ENCODE results near the gene PPT2. TPM values are rescaled to one million over a fixed set of nuclear protein-coding genes. Genes with fewer than 3 reads are reported as not detected.
"Not testable (repeated sequence)": the region's sequence is repeated elsewhere in the genome, so short reads cannot be mapped to it uniquely, and the experiment has no call there.

Gene PPT2
- polyA plus RNA-seq, 3 donors: 34.4 to 56.0 (median 44.0) TPM

GRCh38 chr6:32173051-32173727 is 19.2 kb downstream of the PPT2 start:
- DNase-seq: no peak

- no peak for DNase-seq
These were observed 20.5 kb downstream of the PPT2 start for GRCh38 chr6:32174416-32174815.

DNA sequence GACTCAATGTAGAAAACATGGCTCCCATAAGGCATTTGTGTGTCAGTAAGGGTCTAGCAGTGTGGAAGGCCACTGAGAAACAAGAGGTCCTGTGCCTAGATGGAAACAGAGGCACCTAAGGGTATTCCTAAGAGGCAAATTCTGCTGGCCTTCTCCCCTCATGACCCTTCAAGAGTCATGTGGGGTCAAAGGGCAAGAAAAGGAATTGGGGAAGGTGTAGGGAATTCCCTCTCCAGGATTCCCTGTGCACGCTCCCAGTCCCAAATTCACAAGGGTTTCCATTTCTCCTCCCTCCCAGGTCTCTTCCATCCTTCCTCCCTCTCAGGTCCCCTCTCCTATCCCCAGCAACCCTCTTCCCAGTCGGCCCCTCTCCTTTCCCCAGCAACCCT is 21.4 kb downstream of the PPT2 start:
- no peak for DNase-seq

DNA sequence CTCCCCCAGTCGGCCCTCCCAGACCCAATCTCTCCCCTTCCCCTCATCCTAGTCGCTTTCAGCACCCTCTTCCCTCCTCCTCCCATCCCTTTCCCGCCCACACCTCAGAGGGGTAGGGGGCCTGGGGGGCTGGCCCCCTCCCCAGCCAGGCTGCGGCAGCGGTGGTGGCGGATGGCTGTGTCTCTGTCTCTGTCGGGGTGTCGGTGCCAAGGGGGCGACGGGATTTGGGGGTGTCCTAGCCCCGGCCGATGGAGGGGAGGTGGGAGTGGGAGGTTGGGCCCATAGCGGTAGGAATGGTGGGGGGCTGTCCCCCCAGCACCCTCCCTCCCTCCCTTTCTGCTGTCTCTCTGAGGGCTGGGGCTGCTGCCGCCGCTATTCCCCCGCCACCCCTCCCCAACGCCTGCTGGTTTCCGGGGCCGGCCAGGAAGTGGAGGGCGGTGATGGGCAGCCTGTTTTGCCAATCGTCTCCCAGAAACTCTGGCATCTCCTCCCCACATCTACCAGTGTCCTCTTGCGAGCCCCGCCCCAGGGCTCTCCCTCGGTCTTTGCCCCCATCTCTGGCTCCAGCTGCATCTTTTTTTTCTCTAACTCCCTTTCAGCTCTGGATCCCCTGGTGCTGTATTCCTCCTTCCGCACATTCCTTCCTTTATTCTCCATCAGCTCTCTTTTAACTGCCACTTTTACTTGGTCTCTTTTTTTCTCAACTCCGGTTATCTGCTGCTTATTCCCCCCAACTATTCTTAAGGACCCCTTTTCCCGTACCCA is 22.0 kb downstream of the PPT2 start, which contains the start of gene AGPAT1:
Gene AGPAT1, minus strand, starts transcription at position 374 of the 765 bp plus-strand sequence. CDS start 4,588 bp downstream, outside the sequence.
- DNase-seq: peak; percentile 97

- DNase-seq: no peak
These were observed 22.7 kb downstream of the PPT2 start for GRCh38 chr6:32176476-32177182.

- no peak for DNase-seq
These were observed 23.3 kb downstream of the PPT2 start for GRCh38 chr6:32177183-32177787.

- DNase-seq: peak; percentile 100
These were observed 24.0 kb downstream of the PPT2 start, which contains the start of gene RNF5 for GRCh38 chr6:32177788-32178546. Gene RNF5, plus strand, starts transcription at chr6:32178405. Its CDS starts 107 bp downstream, at chr6:32178512.

GRCh38 chr6:32178547-32179440 is 24.9 kb downstream of the PPT2 start:
- no peak for DNase-seq

DNA sequence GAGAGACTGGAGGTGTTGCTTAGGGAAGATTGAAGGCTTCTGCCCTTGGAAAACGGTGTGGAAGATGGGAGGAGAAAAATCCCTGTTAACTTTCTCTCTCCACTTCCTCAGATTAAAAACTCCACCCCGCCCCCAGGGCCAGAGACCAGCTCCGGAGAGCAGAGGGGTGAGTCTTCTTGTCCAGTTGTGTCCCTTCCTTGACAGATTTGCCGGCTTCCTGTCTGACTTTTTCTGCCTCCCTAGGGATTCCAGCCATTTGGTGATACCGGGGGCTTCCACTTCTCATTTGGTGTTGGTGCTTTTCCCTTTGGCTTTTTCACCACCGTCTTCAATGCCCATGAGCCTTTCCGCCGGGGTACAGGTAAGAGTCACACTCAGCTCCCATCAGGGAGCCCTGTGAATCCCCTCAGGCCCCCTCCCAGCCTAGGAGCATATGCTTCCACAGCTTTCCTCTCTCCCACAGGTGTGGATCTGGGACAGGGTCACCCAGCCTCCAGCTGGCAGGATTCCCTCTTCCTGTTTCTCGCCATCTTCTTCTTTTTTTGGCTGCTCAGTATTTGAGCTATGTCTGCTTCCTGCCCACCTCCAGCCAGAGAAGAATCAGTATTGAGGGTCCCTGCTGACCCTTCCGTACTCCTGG is 25.9 kb downstream of the PPT2 start:
- no peak for DNase-seq

- DNase-seq: no peak
These were observed 27.3 kb downstream of the PPT2 start for GRCh38 chr6:32181148-32181702.

- no peak for DNase-seq
These were observed 28.1 kb downstream of the PPT2 start for GRCh38 chr6:32181915-32182529.

GRCh38 chr6:32182555-32182981 is 28.6 kb downstream of the PPT2 start:
- no peak for DNase-seq

- no peak for DNase-seq
These were observed 29.1 kb downstream of the PPT2 start for GRCh38 chr6:32183030-32183429.

DNA sequence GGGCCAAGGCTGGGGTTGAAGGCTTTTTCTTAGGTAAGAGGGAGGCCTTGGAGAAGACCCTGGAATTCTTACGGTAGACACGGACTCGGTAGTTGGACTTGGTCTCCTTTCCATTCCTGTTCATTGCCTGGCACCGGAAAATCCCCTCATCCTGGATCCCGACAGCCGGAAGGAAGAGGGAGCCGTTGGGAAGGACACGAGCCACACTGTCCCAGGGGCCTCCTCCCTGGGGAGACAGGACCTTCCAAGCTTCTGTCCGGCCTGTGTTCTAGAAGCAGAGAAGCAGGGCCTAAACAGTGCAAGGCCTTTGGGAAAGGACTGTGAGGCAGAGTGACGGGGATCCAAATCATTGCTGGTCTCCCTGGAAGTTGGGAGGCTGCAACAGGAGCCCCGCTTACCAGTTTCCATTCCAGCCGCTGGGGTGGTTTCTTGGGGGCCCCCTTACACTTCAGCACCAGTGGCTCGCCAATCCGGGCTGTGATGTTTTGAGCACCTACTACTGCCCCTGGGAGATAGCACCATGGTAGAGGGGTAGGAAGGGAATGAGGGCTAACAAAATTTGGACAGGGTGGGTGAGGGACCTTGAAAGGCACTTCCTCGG is 29.6 kb downstream of the PPT2 start:
- no peak for DNase-seq

DNA sequence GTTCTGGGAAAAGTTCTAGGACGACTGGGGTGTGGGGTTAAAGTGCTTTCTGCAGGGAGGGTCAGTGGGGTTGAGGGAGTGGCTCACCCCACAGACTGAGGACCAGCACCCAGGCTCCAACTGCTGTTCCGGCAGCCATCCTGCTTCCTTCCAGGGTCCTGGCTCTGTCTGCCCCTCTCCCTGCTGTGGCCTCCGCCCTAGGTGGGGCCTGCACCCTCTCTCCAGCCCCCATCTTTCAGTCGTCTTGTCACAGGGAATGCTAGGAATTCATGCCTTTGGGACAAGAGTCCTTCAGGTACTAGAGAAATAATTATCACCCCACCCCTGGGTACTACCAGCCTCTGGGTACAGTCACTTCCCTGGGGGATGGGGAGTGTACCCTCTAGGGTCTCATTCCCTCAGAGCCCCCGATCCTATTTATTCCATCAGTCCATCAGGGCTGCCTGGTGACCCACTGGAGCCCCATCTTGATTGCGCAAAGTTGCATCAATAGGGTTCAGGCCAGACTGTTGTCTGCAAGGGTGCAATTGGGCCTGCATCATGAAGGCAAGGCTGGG is 30.2 kb downstream of the PPT2 start, which contains the start of gene AGER:
Gene AGER, minus strand, starts transcription at position 170 of the 557 bp plus-strand sequence. Its CDS starts 31 bp downstream, at position 139.
- no peak for DNase-seq

GRCh38 chr6:32185681-32186131 is 31.8 kb downstream of the PPT2 start:
- not testable (repeated sequence) for DNase-seq

- not testable (repeated sequence) for DNase-seq
These were observed 32.4 kb downstream of the PPT2 start for GRCh38 chr6:32186151-32186840.

Data from renal pelvis (tissue), 4 donors.